Effector memory CD8-positive, alpha-beta T cell (primary cell): Measurements from ENCODE around the gene DOCK8.

ENCODE experiments used
- ATAC-seq: fragments of 150-1000 bp; cut with Tn5 transposase; replicated peaks from 2 replicates; pipeline ENCODE4 v1.10.0; 2021; ENCODE audit warnings: mild to moderate bottlenecking, moderate library complexity
- DNase-seq, 3 experiments: peaks; one replicate each; pipeline ENCODE4 v3.0.0; 2021
- H3K27ac Mint-ChIP-seq, 2 donors: one replicate each; pipeline ENCODE4 v1.8.0; 2022; ENCODE audit warnings: mild to moderate bottlenecking in 2 of 2, mixed read lengths in 2 of 2, moderate library complexity in 2 of 2
- H3K27me3 Mint-ChIP-seq, 2 donors: one replicate each; pipeline ENCODE4 v1.8.0; 2022; ENCODE audit warnings: mixed read lengths in 2 of 2
- H3K36me3 Mint-ChIP-seq: one replicate; pipeline ENCODE4 v1.8.0; 2022; ENCODE audit warnings: mild to moderate bottlenecking, moderate library complexity, mixed read lengths; ENCODE audit not compliant: insufficient read depth
- H3K4me1 Mint-ChIP-seq, 2 donors: one replicate each; pipeline ENCODE4 v1.8.0; 2022; ENCODE audit warnings: low read depth in 2 of 2, mixed read lengths in 2 of 2
- H3K4me3 Mint-ChIP-seq, 2 donors: one replicate each; pipeline ENCODE4 v1.8.0; 2022; ENCODE audit warnings: mild to moderate bottlenecking in 2 of 2, mixed read lengths in 2 of 2, moderate library complexity in 2 of 2
- H3K9me3 Mint-ChIP-seq, 2 donors: one replicate each; pipeline ENCODE4 v1.8.0; 2022; ENCODE audit warnings: mixed read lengths in 2 of 2

DOCK8 gene

DNA sequence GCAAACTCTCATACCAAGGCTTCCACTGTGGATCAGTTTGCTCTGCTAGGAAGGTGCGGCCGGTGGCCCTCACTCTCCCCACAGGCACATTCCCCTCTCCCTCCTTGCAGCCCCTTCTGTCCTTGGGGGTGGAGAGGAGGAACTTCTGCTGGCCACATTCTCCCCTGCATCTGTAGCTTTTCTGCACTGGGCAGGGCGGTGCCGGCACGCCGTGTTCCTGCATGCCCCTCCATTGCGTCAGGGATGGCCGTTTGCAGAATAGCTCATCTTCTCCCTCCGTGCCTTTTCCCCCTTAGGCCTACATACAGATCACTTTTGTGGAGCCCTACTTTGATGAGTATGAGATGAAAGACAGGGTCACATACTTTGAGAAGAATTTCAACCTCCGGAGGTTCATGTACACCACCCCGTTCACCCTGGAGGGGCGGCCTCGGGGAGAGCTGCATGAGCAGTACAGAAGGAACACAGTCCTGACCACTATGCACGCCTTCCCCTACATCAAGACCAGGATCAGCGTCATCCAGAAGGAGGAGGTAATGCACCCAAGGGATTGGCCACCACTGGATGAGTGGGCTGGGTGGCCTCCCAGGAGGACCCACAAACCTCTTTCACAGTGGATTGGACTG, 231.5 kb downstream of the DOCK8 start:
- peak overlapping the region; percentile 66 to 67 for H3K27ac Mint-ChIP-seq
- DNase-seq, result no peak
- H3K27me3 Mint-ChIP-seq, result no peaks in the 10 kb centered on the region
- H3K36me3 Mint-ChIP-seq, result peaks cover 63% of the 10 kb centered on the region
- peaks cover 11 to 18% of the 10 kb centered on the region in 2 donors for H3K4me1 Mint-ChIP-seq
- H3K4me3 Mint-ChIP-seq, result no peak overlapping the region
- H3K9me3 Mint-ChIP-seq, result no peaks in the 10 kb centered on the region
- ATAC-seq, result no peak

DNA sequence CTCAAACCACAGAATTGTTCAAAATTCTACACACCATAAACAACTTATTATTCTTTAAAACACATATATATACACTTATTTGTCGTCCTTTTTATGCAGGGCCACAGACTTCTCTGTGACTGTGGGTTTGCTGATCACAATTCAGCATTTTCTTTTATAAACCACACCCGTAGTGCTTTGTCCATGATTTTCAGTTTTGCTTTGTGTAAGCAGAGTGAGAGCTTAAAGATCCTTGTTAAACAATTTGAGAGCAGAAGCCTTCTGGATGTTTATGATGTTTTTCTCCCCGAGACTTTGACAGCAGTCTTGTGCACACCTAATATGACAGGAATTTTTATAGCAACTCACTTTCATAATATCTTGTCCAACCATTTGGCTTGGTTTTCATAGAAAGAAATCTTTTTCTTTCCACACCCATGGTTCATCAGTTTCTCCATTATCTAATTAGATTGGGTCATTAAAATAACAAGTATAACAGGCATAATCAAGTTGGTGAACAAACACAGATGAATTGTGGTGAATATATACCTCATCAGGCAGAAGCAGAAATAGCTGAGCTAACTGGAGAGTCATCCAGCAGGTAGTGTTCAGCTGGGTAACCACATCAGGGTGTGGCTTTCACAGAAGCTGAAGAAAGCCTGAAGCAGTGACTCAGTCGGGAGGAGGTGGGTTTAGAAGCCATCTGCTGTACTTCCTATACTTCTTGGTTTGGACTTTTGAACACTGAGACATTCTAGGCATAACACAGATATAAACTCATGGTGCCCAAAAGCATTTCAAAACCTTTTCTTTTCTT, 232.8 kb downstream of the DOCK8 start:
- no peaks in the 10 kb centered on the region for H3K9me3 Mint-ChIP-seq
- peaks cover 11 to 18% of the 10 kb centered on the region in 2 donors for H3K4me1 Mint-ChIP-seq
- ATAC-seq (peak; percentile 99), DNase-seq (peak; percentile 33 to 53 (median 36))
- H3K4me3 Mint-ChIP-seq, result peak overlapping the region; percentile 13 to 23
- H3K27me3 Mint-ChIP-seq, result no peaks in the 10 kb centered on the region
- peak overlapping the region; percentile 17 to 66 for H3K27ac Mint-ChIP-seq
- peaks cover 63% of the 10 kb centered on the region for H3K36me3 Mint-ChIP-seq

DNA sequence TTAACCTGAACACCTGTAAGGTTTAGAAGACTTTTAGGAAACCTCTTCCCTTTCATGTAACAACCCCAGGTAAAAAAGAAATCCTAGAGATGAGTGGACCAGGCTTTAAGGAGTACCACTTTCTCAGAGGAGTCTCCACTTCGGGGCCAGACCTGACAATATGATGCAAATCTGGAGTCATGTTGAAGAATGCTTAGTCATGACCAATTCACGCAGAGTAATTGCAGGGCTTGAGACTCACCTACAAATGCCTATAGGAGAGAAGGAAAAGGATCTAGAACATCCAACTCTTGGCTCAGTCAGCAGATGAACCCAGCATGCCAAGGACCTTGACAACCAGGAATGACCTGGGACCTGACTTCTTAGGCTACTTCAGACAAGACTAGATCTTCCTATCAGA, 235.4 kb downstream of the DOCK8 start:
- Mint-ChIP-seq H3K27ac (peak overlapping the region in 1 of 2 donors; percentile 77), H3K27me3 (no peaks in the 10 kb centered on the region), H3K4me3 (no peak overlapping the region), H3K36me3 (peaks cover 68% of the 10 kb centered on the region), H3K4me1 (peaks cover 11 to 18% of the 10 kb centered on the region in 2 donors), H3K9me3 (no peaks in the 10 kb centered on the region)
- DNase-seq (no peak), ATAC-seq (no peak)

DNA sequence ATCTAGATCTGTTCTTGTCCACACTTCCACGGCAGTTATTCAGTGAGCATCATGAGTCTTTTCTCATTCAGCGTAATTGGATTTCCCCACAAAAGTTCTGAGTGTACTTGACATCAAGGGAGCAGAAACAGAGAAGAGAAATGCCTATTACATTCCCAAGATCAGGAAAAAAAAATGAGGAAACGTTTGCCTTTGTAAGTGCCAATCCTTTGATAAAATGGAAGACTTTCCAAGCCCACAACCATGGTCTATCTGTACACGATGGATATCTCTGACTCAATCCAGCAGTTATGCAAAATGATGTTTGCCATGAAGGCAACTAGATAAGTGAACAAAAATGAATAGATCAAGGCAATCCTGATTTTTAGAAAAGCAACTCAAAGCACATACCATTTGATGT, 235.9 kb downstream of the DOCK8 start:
- peak overlapping the region in 1 of 2 donors; percentile 77 for H3K27ac Mint-ChIP-seq
- H3K36me3 Mint-ChIP-seq, result peaks cover 71% of the 10 kb centered on the region

DNA sequence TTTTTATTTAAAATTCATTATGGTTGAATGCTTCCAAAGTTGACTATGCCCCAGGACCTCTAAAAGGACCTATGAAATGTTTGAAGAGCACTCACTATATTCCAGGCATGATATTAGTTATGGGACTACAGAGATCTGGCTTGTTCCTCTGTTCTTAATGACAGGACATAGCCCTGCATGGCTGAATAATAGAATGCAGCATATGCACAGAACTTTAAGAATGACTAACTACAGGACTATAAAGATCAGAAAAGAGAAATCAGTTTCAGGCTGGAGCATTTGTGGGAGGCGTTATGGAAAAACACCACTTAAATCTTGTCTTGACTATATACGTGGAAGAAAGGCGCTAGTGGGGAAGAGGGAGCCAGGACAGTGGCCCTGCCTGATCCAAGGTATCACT, 239.2 kb downstream of the DOCK8 start:
- ATAC-seq, result no peak
- H3K9me3 Mint-ChIP-seq, result no peaks in the 10 kb centered on the region
- H3K27ac Mint-ChIP-seq, result peak overlapping the region in 1 of 2 donors; percentile 35
- H3K27me3 Mint-ChIP-seq, result no peaks in the 10 kb centered on the region
- H3K4me1 Mint-ChIP-seq, result peaks cover 0 to 3% of the 10 kb centered on the region in 2 donors
- no peak overlapping the region for H3K4me3 Mint-ChIP-seq
- peaks cover 79% of the 10 kb centered on the region for H3K36me3 Mint-ChIP-seq
- DNase-seq, result no peak

More for the DNA sequence above, 235.9 kb downstream of the DOCK8 start:
- ATAC-seq (no peak), DNase-seq (no peak)
- H3K4me3 Mint-ChIP-seq, result no peak overlapping the region
- H3K27me3 Mint-ChIP-seq, result no peaks in the 10 kb centered on the region
- H3K9me3 Mint-ChIP-seq, result no peaks in the 10 kb centered on the region
- peaks cover 11 to 18% of the 10 kb centered on the region in 2 donors for H3K4me1 Mint-ChIP-seq

DNA sequence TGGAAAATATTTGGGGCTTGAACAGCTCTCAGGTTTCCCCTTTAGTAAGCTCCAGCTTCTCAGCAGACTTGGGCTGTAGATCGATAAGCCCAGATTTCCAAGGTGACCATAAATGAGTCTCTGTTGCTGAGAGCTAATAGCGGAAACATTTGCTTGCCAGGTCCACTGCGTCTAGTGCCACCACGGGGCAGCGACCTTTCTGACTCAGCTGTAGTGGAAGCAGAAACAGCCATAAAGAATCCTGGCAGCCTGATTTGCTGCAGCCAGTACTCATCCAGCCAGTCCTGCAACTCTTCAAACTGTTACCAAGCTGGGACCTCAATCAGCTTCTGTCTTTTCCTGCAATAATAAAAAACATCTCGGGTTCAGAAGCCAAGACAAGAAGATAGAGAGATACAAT, 241.7 kb downstream of the DOCK8 start:
- H3K4me1 Mint-ChIP-seq, result peaks cover 4 to 21% of the 10 kb centered on the region in 2 donors
- H3K4me3 Mint-ChIP-seq, result no peak overlapping the region
- DNase-seq (no peak), ATAC-seq (no peak)
- H3K36me3 Mint-ChIP-seq, result peaks cover 65% of the 10 kb centered on the region
- H3K9me3 Mint-ChIP-seq, result no peaks in the 10 kb centered on the region
- H3K27ac Mint-ChIP-seq, result peak overlapping the region in 1 of 2 donors; percentile 53
- H3K27me3 Mint-ChIP-seq, result no peaks in the 10 kb centered on the region

DNA sequence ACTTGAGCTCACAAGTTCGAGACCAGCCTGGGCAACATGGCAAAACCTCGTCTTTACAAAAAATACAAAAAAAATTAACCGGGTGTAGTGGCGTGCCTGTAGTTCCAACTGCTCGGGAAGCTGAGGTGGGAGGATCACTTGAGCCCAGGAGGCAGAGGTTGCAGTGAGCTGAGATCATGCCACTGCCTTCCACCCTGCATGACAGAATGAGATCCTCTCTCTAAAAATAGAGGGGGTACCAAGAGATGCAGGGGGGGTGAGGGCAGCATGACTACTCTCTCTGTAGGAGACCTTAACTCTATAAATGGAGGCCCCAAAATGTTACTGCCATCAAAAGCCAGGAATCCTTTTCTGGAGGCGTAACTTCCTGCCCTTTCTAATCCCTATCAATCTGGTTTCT, 243.9 kb downstream of the DOCK8 start:
- Mint-ChIP-seq H3K36me3 (peaks cover 61% of the 10 kb centered on the region), H3K27me3 (no peaks in the 10 kb centered on the region), H3K9me3 (no peaks in the 10 kb centered on the region), H3K4me1 (peaks cover 4 to 24% of the 10 kb centered on the region in 2 donors), H3K4me3 (no peak overlapping the region), H3K27ac (peak overlapping the region; percentile 15 to 88)
- ATAC-seq (no peak), DNase-seq (no peak)

DNA sequence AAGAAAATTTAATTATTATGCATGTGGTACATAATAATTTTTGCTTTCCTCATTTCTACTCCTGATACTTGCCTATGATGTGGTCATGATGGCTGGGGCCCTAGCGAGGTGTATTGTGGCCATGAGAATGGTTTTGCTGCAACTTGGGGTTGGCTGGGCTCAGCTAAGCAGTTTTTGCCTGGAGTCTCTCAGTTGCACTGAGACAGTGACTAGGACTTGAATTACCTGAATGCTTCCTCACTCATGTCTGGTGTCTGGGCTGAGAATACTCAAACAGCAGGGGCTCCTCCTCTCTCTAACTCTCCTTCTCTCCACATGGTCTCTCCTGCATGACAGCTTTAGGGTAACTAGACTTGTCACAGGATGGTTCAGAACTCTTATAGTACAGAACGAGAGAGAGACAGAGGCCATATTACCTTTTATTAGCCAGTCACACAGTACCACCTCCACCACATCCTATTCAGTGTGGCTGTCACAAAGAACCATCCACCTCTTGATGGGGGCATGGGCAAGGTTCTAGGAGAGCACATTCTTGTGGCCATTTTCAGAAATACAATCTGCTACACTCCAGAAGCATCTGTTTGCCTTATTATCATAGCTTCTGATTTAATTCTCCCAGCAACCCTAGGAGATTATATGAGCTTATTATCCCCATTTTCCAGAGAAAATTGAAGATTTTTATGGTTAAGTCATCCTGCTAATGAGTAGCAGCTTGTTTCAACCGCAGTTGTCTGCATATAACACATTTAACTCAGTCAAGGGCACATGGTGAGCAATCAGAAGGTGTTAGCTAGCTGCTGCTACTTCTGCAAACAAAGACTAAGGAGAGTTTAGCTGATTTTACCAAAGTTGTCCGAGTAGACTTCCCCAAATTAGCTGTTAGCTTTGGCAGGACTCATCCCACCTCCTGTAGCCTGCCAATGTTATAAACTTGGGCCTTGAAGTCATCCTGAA, 245.1 kb downstream of the DOCK8 start:
- peak; percentile 92 for ATAC-seq
- H3K36me3 Mint-ChIP-seq, result peaks cover 60% of the 10 kb centered on the region
- H3K9me3 Mint-ChIP-seq, result no peaks in the 10 kb centered on the region
- peaks cover 4 to 24% of the 10 kb centered on the region in 2 donors for H3K4me1 Mint-ChIP-seq
- H3K27ac Mint-ChIP-seq, result peak overlapping the region; percentile 30 to 88
- peak overlapping the region in 1 of 2 donors; percentile 50 for H3K4me3 Mint-ChIP-seq
- peak in 2 of 3 experiments; percentile 3 to 25 for DNase-seq
- no peaks in the 10 kb centered on the region for H3K27me3 Mint-ChIP-seq

DNA sequence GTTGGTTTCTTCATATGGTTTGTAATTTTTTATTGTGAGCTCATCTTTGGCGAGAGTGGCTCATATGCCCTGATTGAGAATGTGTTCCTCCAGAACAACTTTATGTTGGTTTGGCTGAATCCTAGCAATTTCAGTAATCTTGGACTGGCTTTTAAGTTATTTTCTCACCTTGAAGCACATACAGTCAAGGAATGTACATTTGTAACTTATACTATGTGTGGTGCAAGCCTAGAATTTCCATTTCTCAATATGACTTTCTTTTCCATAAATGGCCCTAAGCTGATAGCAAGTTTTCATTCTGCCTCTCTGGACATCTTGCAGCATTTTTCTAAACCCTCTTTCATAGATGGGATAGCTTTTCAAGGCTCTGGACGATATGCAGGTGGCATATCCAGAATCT, 247.5 kb downstream of the DOCK8 start:
- Mint-ChIP-seq H3K27ac (peak overlapping the region in 1 of 2 donors; percentile 88), H3K4me1 (peaks cover 4 to 24% of the 10 kb centered on the region in 2 donors)
- no peak for ATAC-seq

DNA sequence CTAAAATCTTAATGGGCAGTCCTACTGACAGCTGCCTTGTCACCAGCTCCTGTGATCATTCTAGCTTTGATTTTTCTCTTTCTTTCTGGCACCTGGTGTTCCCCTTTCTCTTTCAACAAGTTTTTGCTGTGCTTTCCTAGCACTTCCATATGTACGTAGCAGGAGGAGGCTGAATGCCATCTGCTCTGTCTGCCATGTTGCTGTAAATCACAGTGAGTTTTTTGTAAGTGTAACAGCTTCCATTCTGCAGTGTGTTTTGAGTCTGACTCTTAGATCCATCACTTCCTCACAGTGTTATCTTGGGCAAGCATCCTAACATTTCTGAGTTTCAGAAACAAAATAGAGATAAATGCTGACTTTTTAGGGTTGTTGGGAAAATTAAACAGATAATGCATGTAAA, 247.9 kb downstream of the DOCK8 start:
- Mint-ChIP-seq H3K4me1 (peaks cover 4 to 24% of the 10 kb centered on the region in 2 donors), H3K9me3 (no peaks in the 10 kb centered on the region), H3K4me3 (no peak overlapping the region), H3K27ac (peak overlapping the region; percentile 85 to 88), H3K36me3 (peaks cover 55% of the 10 kb centered on the region), H3K27me3 (no peaks in the 10 kb centered on the region)
- DNase-seq (no peak), ATAC-seq (no peak)

More for the DNA sequence above, 247.5 kb downstream of the DOCK8 start:
- Mint-ChIP-seq H3K9me3 (no peaks in the 10 kb centered on the region), H3K27me3 (no peaks in the 10 kb centered on the region), H3K4me3 (no peak overlapping the region), H3K36me3 (peaks cover 57% of the 10 kb centered on the region)
- DNase-seq, result no peak

DNA sequence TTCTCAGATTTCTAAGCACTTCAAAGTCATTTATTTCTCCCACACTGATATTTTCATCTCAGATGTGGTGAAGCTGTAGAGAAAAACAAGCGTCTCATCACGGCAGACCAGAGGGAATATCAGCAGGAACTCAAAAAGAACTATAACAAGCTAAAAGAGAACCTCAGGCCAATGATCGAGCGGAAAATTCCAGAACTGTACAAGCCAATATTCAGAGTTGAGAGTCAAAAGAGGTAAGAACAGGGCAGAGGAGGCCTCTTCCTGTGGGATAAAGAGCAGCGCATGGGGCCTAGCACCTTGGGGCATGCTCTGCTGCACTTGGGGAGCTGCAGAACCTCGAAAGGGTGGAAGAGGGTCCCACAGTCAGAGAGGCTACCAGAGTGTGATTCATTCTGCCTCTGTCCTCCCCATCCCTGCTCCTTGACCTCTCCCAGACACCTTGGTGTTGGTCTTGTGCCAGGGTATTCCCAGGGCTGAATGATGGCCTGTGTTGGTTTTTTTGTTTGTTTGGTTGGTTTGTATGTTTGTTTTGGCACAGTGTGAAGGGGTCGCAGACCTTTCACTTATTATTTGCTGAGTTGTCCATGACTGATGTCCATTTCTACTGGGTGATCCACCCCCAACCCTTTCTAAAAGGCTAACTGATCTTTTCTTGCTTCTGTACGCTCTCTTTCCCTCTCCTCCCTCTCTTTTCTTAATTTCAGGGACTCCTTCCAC, 248.9 kb downstream of the DOCK8 start:
- ATAC-seq (no peak), DNase-seq (no peak)
- H3K4me3 Mint-ChIP-seq, result no peak overlapping the region
- peak overlapping the region; percentile 85 to 88 for H3K27ac Mint-ChIP-seq
- H3K27me3 Mint-ChIP-seq, result no peaks in the 10 kb centered on the region
- H3K9me3 Mint-ChIP-seq, result no peaks in the 10 kb centered on the region
- peaks cover 55% of the 10 kb centered on the region for H3K36me3 Mint-ChIP-seq
- peaks cover 4 to 23% of the 10 kb centered on the region in 2 donors for H3K4me1 Mint-ChIP-seq

DNA sequence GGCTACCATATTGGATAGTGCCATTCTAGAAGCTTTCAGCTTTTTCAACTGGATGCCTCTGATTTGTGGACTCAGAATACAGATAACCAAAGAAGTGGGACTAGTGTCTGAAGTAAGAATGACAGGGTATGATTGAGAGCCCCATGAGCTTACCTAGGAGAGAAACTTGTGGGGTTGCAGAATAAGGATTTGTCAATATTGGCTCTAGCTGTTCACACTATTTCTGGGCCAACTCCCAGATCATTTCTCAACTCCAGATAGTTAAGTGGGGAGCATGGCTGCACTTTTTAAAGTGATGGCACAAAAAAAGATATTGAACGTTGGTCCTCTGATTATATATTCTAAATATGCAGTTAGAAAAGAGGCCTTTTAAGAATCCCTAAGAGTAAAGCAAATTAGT, 252.1 kb downstream of the DOCK8 start:
- no peak overlapping the region for H3K4me3 Mint-ChIP-seq
- DNase-seq, result no peak
- no peaks in the 10 kb centered on the region for H3K27me3 Mint-ChIP-seq
- ATAC-seq, result no peak
- peaks cover 22 to 27% of the 10 kb centered on the region in 2 donors for H3K4me1 Mint-ChIP-seq
- H3K27ac Mint-ChIP-seq, result peak overlapping the region in 1 of 2 donors; percentile 38
- no peaks in the 10 kb centered on the region for H3K9me3 Mint-ChIP-seq
- H3K36me3 Mint-ChIP-seq, result peaks cover 59% of the 10 kb centered on the region
